Uterus (tissue), 4 donors: ENCODE measurements around the gene GABRG3. TPM values are rescaled to one million over a fixed set of nuclear protein-coding genes. Genes with fewer than 3 reads are reported as not detected.

Experiments used
- DNase-seq, 2 donors: peaks; one replicate each; pipeline ENCODE4 v3.0.0-alpha.2; 2019 to 2020
- H3K27ac ChIP-seq, 2 donors: fragments of 200-600 bp; sonication (generic); 1 replicate in 1 of 2; 2 replicates in 1 of 2; pipeline ENCODE4 v1.5.1; 2016 to 2018
- H3K27me3 ChIP-seq, 2 donors: fragments of 200-600 bp; sonication (generic); one replicate each; pipeline ENCODE4 v1.5.1; 2018 to 2019; ENCODE audit warnings: control low read depth in 1 of 2
- H3K36me3 ChIP-seq, 2 donors: fragments of 200-600 bp; sonication (generic); one replicate each; pipeline ENCODE4 v1.5.1; 2019; ENCODE audit warnings: control low read depth in 1 of 2
- H3K4me1 ChIP-seq, 2 donors: fragments of 200-600 bp; sonication (generic); one replicate each; pipeline ENCODE4 v1.5.1; 2018 to 2019; ENCODE audit warnings: control low read depth in 1 of 2
- H3K4me3 ChIP-seq, 2 donors: fragments of 200-600 bp; sonication (generic); 1 replicate in 1 of 2; 2 replicates in 1 of 2; pipeline ENCODE4 v1.5.1; 2018 to 2019; ENCODE audit warnings: mild to moderate bottlenecking in 1 of 2
- H3K9me3 ChIP-seq, 2 donors: fragments of 200-600 bp; sonication (generic); one replicate each; pipeline ENCODE4 v1.5.1; 2019; ENCODE audit warnings: control low read depth in 1 of 2
- POLR2A ChIP-seq, 2 donors: fragments of 450-650 bp; IDR thresholded peaks; one replicate each; pipeline ENCODE4 v1.6.1; 2016; ENCODE audit warnings: antibody characterized with exemption in 2 of 2, mild to moderate bottlenecking in 1 of 2, moderate library complexity in 1 of 2
- intact Hi-C: fragments of 100-400 bp; cut with DNase I; formaldehyde crosslinking; loops from one replicate; pipeline ENCODE4 v1.15.1; 2023; ENCODE audit warnings: low total_unique reads
- total RNA-seq, 4 donors: library from RNA; depleted of rRNA in 3 of 4; stranded (reverse); fragments of >200 nt in 3 of 4; gene quantifications; one replicate each; pipeline versions ENCODE4 v1.1.0 to v1.2.4, GENCODE V29; 2014 to 2023
- TF ChIP-seq, protein P1 (sequence below), 4 experiments: fragments of 200-600 bp in 2 of 4; fragments of 450-650 bp in 2 of 4; sonication (generic) in 2 of 4; IDR thresholded peaks; one replicate each; pipeline ENCODE4 v1.5.1; 2016 to 2019; ENCODE audit warnings: antibody characterized with exemption in 4 of 4, mild to moderate bottlenecking in 2 of 4, moderate library complexity in 1 of 4
- donor health status: DM: yes; HTN: yes; CAD: no.

GABRG3 gene
- total RNA-seq, 4 donors from 2014 or later: 3.0 TPM; not detected in 3

- no peaks in the 10 kb centered on the region for H3K27me3 ChIP-seq
- no peak overlapping the region for H3K4me3 ChIP-seq
- TF ChIP-seq, protein P1, sequence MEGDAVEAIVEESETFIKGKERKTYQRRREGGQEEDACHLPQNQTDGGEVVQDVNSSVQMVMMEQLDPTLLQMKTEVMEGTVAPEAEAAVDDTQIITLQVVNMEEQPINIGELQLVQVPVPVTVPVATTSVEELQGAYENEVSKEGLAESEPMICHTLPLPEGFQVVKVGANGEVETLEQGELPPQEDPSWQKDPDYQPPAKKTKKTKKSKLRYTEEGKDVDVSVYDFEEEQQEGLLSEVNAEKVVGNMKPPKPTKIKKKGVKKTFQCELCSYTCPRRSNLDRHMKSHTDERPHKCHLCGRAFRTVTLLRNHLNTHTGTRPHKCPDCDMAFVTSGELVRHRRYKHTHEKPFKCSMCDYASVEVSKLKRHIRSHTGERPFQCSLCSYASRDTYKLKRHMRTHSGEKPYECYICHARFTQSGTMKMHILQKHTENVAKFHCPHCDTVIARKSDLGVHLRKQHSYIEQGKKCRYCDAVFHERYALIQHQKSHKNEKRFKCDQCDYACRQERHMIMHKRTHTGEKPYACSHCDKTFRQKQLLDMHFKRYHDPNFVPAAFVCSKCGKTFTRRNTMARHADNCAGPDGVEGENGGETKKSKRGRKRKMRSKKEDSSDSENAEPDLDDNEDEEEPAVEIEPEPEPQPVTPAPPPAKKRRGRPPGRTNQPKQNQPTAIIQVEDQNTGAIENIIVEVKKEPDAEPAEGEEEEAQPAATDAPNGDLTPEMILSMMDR (IDR thresholded peaks at IDR 0.05): no peak
- TF ChIP-seq POLR2A (IDR thresholded peaks at IDR 0.05): no peak
- H3K9me3 ChIP-seq: no peaks in the 10 kb centered on the region
- no peak for DNase-seq
- no peaks in the 10 kb centered on the region for H3K36me3 ChIP-seq
- intact Hi-C loops: no loop called here
- no peaks in the 10 kb centered on the region for H3K4me1 ChIP-seq
- H3K27ac ChIP-seq: no peak overlapping the region
Observed at GRCh38 chr15:27582726-27583410, 611.9 kb downstream of the GABRG3 start.

GRCh38 chr15:27583651-27584050 is 612.7 kb downstream of the GABRG3 start:
- Histone ChIP-seq H3K4me3 (no peak overlapping the region), H3K27ac (no peak overlapping the region), H3K4me1 (no peaks in the 10 kb centered on the region), H3K9me3 (no peaks in the 10 kb centered on the region), H3K36me3 (no peaks in the 10 kb centered on the region), H3K27me3 (no peaks in the 10 kb centered on the region)
- TF ChIP-seq, protein P1 (IDR thresholded peaks at IDR 0.05): no peak
- TF ChIP-seq POLR2A (IDR thresholded peaks at IDR 0.05): no peak
- no peak for DNase-seq
- intact Hi-C loops: no loop called here

GRCh38 chr15:27585041-27585640 is 614.2 kb downstream of the GABRG3 start:
- Histone ChIP-seq H3K27me3 (no peaks in the 10 kb centered on the region), H3K27ac (no peak overlapping the region), H3K9me3 (no peaks in the 10 kb centered on the region), H3K4me3 (no peak overlapping the region), H3K4me1 (no peaks in the 10 kb centered on the region), H3K36me3 (no peaks in the 10 kb centered on the region)
- intact Hi-C loops: no loop called here
- TF ChIP-seq, protein P1 (IDR thresholded peaks at IDR 0.05): no peak
- no peak for TF ChIP-seq POLR2A (IDR thresholded peaks at IDR 0.05)
- no peak for DNase-seq

DNA sequence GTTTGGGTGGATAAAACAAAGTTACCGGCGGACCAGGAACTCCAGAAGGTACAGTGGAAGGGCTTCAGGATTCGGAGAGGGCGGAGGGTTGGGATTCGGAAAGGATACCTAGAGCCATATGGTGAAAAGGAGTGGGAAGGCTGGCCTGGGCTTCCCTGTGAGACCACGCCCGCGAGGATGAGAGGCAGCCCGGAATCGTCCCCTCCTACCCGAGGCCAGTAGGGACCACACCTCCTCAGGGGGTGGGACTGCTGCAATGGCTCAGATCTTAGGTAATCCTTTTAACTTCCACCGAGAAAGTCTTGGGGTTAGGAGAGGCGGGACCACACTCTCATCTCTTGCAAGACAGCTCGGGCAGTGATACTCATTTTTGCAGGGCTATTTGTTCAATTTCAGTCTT is 616.8 kb downstream of the GABRG3 start:
- no peaks in the 10 kb centered on the region for H3K27me3 ChIP-seq
- H3K4me1 ChIP-seq: no peaks in the 10 kb centered on the region
- no peak overlapping the region for H3K27ac ChIP-seq
- H3K4me3 ChIP-seq: no peak overlapping the region
- H3K36me3 ChIP-seq: no peaks in the 10 kb centered on the region
- no peak for DNase-seq
- intact Hi-C loops: no loop called here
- H3K9me3 ChIP-seq: no peaks in the 10 kb centered on the region
- TF ChIP-seq POLR2A (IDR thresholded peaks at IDR 0.05): no peak
- TF ChIP-seq, protein P1 (IDR thresholded peaks at IDR 0.05): no peak

DNA sequence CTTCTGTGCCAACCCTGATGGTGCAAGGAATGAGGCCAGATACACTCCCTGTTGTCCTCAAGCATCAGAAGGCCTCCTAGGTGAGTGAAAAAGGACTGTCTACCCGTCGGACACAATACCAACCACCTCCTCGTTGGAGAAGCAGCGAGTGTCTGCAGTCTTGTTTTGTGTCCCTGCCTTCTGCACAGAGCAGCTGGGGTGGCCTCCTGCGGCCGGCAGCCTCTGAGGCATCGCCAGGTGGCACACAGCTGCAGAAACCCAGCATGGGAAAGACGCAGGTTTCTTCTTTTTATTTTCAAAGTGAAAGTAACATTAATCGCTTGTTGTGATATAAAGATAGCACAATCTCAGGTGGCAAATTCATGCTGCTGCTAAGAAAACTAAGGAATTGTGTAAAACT is 618.3 kb downstream of the GABRG3 start:
- H3K27ac ChIP-seq: no peak overlapping the region
- no peaks in the 10 kb centered on the region for H3K27me3 ChIP-seq
- intact Hi-C loops: no loop called here
- no peaks in the 10 kb centered on the region for H3K36me3 ChIP-seq
- no peak overlapping the region for H3K4me3 ChIP-seq
- H3K4me1 ChIP-seq: no peaks in the 10 kb centered on the region
- no peaks in the 10 kb centered on the region for H3K9me3 ChIP-seq
- DNase-seq: no peak
- TF ChIP-seq POLR2A (IDR thresholded peaks at IDR 0.05): no peak
- TF ChIP-seq, protein P1 (IDR thresholded peaks at IDR 0.05): no peak
